GM18498 (cell line): Measurements from ENCODE around the gene PDE1C.

Experiments used
- ATAC-seq: cut with Tn5 transposase; IDR thresholded peaks from one replicate; pipeline ENCODE4 v1.9.1; 2021; ENCODE audit warnings: mild to moderate bottlenecking, moderate library complexity; ENCODE audit not compliant: unreplicated experiment

Gene PDE1C

GRCh38 chr7:31997423-31997822, 72.8 kb downstream of the PDE1C start:
- no peak for ATAC-seq

- no peak for ATAC-seq
Observed at GRCh38 chr7:31995134-31995533, 75.1 kb downstream of the PDE1C start.

- ATAC-seq = no peak
Observed at GRCh38 chr7:31991846-31992245, 78.4 kb downstream of the PDE1C start.

- no peak for ATAC-seq
Observed at GRCh38 chr7:31991406-31991805, 78.8 kb downstream of the PDE1C start.

- ATAC-seq = no peak
Observed at GRCh38 chr7:31986878-31987518, 83.2 kb downstream of the PDE1C start.

GRCh38 chr7:31982962-31983361, 87.2 kb downstream of the PDE1C start:
- ATAC-seq = no peak

GRCh38 chr7:31981874-31982390, 88.3 kb downstream of the PDE1C start:
- ATAC-seq = no peak

- ATAC-seq = no peak
Observed at GRCh38 chr7:31979690-31980330, 90.4 kb downstream of the PDE1C start.

- no peak for ATAC-seq
Observed at GRCh38 chr7:31975546-31975945, 94.7 kb downstream of the PDE1C start.

GRCh38 chr7:31974351-31974750, 95.9 kb downstream of the PDE1C start:
- ATAC-seq = no peak

GRCh38 chr7:31971049-31971667, 99.0 kb downstream of the PDE1C start:
- ATAC-seq = no peak

- ATAC-seq = no peak
Observed at GRCh38 chr7:31970501-31970900, 99.7 kb downstream of the PDE1C start.

- no peak for ATAC-seq
Observed at GRCh38 chr7:31963569-31964175, 106.5 kb downstream of the PDE1C start.

GRCh38 chr7:31962246-31962645, 108.0 kb downstream of the PDE1C start:
- ATAC-seq = no peak

- no peak for ATAC-seq
Observed at GRCh38 chr7:31958226-31958625, 112.0 kb downstream of the PDE1C start.

- no peak for ATAC-seq
Observed at GRCh38 chr7:31957756-31958155, 112.5 kb downstream of the PDE1C start.

- ATAC-seq = no peak
Observed at GRCh38 chr7:31957090-31957720, 113.0 kb downstream of the PDE1C start.

- no peak for ATAC-seq
Observed at GRCh38 chr7:31955641-31956040, 114.6 kb downstream of the PDE1C start.

- ATAC-seq = no peak
Observed at GRCh38 chr7:31955021-31955420, 115.2 kb downstream of the PDE1C start.

GRCh38 chr7:31954500-31954899, 115.7 kb downstream of the PDE1C start:
- ATAC-seq = no peak

- ATAC-seq = no peak
Observed at GRCh38 chr7:31953432-31953831, 116.8 kb downstream of the PDE1C start.
